GM12864 (cell line): ENCODE measurements around the gene KCNIP1.

Source experiments
- DNase-seq: peaks from one replicate; pipeline ENCODE4 v3.0.0-alpha.2; 2011; ENCODE audit warnings: low read depth
- H3K4me3 ChIP-seq: 2 replicates; pipeline ENCODE4 v1.5.1; 2011; ENCODE audit warnings: mild to moderate bottlenecking, low read depth, low read length, control low read depth
- CTCF ChIP-seq: IDR thresholded peaks from 2 replicates; pipeline ENCODE4 v1.5.1; 2011; ENCODE audit warnings: low read depth, mild to moderate bottlenecking, moderate library complexity, low read length, control low read depth, inconsistent platforms; ENCODE audit errors: missing control alignments

The KCNIP1 gene

GRCh38 chr5:170469414-170469813 is 34.4 kb upstream of the KCNIP1 start:
- no peak for DNase-seq
- no peak for TF ChIP-seq CTCF
- no peak overlapping the region for H3K4me3 ChIP-seq

- no peak for TF ChIP-seq CTCF
- no peak overlapping the region for H3K4me3 ChIP-seq
- no peak for DNase-seq
These were observed 33.5 kb upstream of the KCNIP1 start for GRCh38 chr5:170470275-170470674.

GRCh38 chr5:170470808-170471404 is 32.9 kb upstream of the KCNIP1 start:
- no peak for DNase-seq
- TF ChIP-seq CTCF: no peak
- H3K4me3 ChIP-seq: no peak overlapping the region

GRCh38 chr5:170471551-170472178 is 32.2 kb upstream of the KCNIP1 start:
- TF ChIP-seq CTCF: no peak
- H3K4me3 ChIP-seq: no peak overlapping the region
- DNase-seq: no peak

- no peak for DNase-seq
- H3K4me3 ChIP-seq: no peak overlapping the region
- no peak for TF ChIP-seq CTCF
These were observed 30.2 kb upstream of the KCNIP1 start for GRCh38 chr5:170473642-170474041.

GRCh38 chr5:170474489-170475274 is 29.1 kb upstream of the KCNIP1 start:
- no peak for DNase-seq

More at GRCh38 chr5:170474489-170475274, 29.1 kb upstream of the KCNIP1 start:
- TF ChIP-seq CTCF: no peak
- H3K4me3 ChIP-seq: no peak overlapping the region
